Measurements from ENCODE around the gene NDUFS8. TPM values are rescaled to one million over a fixed set of nuclear protein-coding genes. Genes with fewer than 3 reads are reported as not detected.
"Not testable (repeated sequence)": the region's sequence is repeated elsewhere in the genome, so short reads cannot be mapped to it uniquely, and the experiment has no call there.

Gene NDUFS8
- total and polyA plus RNA-seq, 2 of the 13 experiments (the other 11 are each of a cell fraction or from before 2014, with no cell fraction given), result 96.7 to 158 TPM

DNA sequence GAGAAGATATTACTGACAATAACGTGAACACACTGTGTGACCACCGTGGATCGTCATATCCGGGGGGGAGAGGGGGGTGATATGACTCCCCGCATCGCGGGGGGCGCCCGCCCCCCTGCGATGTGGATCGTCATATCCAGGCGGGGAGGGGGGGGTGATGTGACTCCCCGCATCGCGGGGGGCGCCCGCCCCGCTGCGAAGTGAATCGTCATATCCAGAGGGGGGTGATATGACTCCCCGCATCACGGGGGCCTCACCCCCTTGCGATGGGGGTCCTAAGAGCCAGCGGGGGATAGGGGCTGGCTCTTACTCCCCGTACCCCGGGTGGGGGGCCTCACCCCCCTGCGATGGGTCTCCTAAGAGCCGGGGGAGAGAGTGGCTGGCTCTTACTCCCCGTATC lies 46.5 kb upstream of the NDUFS8 start (continued):
- TF ChIP-seq, protein P1, sequence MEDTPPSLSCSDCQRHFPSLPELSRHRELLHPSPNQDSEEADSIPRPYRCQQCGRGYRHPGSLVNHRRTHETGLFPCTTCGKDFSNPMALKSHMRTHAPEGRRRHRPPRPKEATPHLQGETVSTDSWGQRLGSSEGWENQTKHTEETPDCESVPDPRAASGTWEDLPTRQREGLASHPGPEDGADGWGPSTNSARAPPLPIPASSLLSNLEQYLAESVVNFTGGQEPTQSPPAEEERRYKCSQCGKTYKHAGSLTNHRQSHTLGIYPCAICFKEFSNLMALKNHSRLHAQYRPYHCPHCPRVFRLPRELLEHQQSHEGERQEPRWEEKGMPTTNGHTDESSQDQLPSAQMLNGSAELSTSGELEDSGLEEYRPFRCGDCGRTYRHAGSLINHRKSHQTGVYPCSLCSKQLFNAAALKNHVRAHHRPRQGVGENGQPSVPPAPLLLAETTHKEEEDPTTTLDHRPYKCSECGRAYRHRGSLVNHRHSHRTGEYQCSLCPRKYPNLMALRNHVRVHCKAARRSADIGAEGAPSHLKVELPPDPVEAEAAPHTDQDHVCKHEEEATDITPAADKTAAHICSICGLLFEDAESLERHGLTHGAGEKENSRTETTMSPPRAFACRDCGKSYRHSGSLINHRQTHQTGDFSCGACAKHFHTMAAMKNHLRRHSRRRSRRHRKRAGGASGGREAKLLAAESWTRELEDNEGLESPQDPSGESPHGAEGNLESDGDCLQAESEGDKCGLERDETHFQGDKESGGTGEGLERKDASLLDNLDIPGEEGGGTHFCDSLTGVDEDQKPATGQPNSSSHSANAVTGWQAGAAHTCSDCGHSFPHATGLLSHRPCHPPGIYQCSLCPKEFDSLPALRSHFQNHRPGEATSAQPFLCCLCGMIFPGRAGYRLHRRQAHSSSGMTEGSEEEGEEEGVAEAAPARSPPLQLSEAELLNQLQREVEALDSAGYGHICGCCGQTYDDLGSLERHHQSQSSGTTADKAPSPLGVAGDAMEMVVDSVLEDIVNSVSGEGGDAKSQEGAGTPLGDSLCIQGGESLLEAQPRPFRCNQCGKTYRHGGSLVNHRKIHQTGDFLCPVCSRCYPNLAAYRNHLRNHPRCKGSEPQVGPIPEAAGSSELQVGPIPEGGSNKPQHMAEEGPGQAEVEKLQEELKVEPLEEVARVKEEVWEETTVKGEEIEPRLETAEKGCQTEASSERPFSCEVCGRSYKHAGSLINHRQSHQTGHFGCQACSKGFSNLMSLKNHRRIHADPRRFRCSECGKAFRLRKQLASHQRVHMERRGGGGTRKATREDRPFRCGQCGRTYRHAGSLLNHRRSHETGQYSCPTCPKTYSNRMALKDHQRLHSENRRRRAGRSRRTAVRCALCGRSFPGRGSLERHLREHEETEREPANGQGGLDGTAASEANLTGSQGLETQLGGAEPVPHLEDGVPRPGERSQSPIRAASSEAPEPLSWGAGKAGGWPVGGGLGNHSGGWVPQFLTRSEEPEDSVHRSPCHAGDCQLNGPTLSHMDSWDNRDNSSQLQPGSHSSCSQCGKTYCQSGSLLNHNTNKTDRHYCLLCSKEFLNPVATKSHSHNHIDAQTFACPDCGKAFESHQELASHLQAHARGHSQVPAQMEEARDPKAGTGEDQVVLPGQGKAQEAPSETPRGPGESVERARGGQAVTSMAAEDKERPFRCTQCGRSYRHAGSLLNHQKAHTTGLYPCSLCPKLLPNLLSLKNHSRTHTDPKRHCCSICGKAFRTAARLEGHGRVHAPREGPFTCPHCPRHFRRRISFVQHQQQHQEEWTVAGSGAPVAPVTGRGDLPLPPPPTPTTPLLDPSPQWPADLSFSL (CRISPR knock-in tag; IDR thresholded peaks at IDR 0.05), result no peak

DNA sequence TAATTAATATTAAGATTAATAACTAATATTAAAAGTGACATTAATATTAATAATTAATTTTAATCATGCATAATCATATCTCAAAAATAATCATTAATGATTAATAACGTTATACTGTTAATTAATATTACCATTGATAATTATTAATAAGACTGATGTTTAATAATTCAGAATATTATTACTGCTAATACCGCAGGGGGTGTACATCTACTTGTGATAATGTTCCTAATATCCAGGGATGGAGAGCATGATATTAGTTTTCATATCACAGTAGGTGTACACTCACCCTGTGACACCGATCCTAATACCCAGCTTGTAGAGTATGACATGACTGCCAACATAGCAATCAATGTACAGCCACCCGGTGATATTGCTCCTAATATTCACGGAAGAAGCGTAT lies 45.2 kb upstream of the NDUFS8 start:
- BruUV-seq (replicated peaks); H3K4me2 ChIP-seq (ENCODE audit: low read depth, low read length); H3K27ac ChIP-seq (ENCODE audit: extremely low read length, insufficient read depth, low read length); FAIRE-seq; H3K9ac ChIP-seq (ENCODE audit: insufficient read depth, low read depth, low read length); CTCF ChIA-PET (ENCODE audit: low intra/inter-chr PET ratio, low total read pairs); H4K20me1 ChIP-seq (ENCODE audit: insufficient read depth, low read length); H3K9me3 ChIP-seq (ENCODE audit: low read length); H3K36me3 ChIP-seq (replicated peaks in 1 of 2; ENCODE audit: control insufficient read depth in 1 of 2, insufficient read depth in 2 of 2, low read length in 2 of 2); H3K79me2 ChIP-seq (ENCODE audit: insufficient read depth, low read length); H3K4me1 ChIP-seq (ENCODE audit: insufficient read depth, low read length); H3K27me3 ChIP-seq (ENCODE audit: control insufficient read depth in 1 of 2, insufficient read depth in 2 of 2, low read length in 2 of 2); in situ Hi-C loops (cut with HindIII; ENCODE audit: extremely low pct_ligation_motif_present, low pct_unique_long_range_greater_than_20kb); H3K4me3 ChIP-seq (replicated peaks in 1 of 3; ENCODE audit: insufficient read depth in 1 of 3, low read depth in 2 of 3, low read length in 3 of 3); DNase-seq (ENCODE audit: low spot score); ATAC-seq; intact Hi-C loops (cut with micrococcal nuclease; ENCODE audit: unreplicated experiment); H2AFZ ChIP-seq (ENCODE audit: low read length); POLR2A ChIA-PET: not testable (repeated sequence)
- 51% methylated on average over 6 of the region's 6 CpGs for WGBS (ENCODE audit: low lambda C conversion rate)
